H9 (cell line): ENCODE results near the gene BIRC3. TPM values are rescaled to one million over a fixed set of nuclear protein-coding genes. Genes with fewer than 3 reads are reported as not detected.

Experiments used
- DNase-seq: peaks from one replicate; pipeline ENCODE4 v3.0.0-alpha.2; 2017
- H2AFZ ChIP-seq: one replicate; pipeline ENCODE4 v1.6.1; 2013; ENCODE audit warnings: mild to moderate bottlenecking, low read length, control low read depth, moderate library complexity
- H2AK5ac ChIP-seq: 2 replicates; pipeline ENCODE4 v1.6.1; 2013; ENCODE audit warnings: low read length, control low read depth, mixed read lengths; ENCODE audit not compliant: insufficient read length
- H2BK120ac ChIP-seq: one replicate; pipeline ENCODE4 v1.6.1; 2013; ENCODE audit warnings: low read depth, mild to moderate bottlenecking, low read length, control low read depth, inconsistent platforms; ENCODE audit not compliant: poor library complexity, severe bottlenecking
- H2BK12ac ChIP-seq: 2 replicates; pipeline ENCODE4 v1.6.1; 2013; ENCODE audit warnings: low read length, control low read depth, mixed read lengths, low read depth; ENCODE audit not compliant: insufficient read length
- H2BK15ac ChIP-seq: 2 replicates; pipeline ENCODE4 v1.6.1; 2013; ENCODE audit warnings: low read depth, low read length, control low read depth
- H2BK20ac ChIP-seq: one replicate; pipeline ENCODE4 v1.6.1; 2013; ENCODE audit warnings: low read depth, mild to moderate bottlenecking, low read length, control low read depth, inconsistent platforms; ENCODE audit not compliant: poor library complexity, severe bottlenecking
- H2BK5ac ChIP-seq: 2 replicates; pipeline ENCODE4 v1.6.1; 2013; ENCODE audit warnings: low read length, control low read depth, mixed read lengths; ENCODE audit not compliant: insufficient read length
- H3K14ac ChIP-seq: 2 replicates; pipeline ENCODE4 v1.6.1; 2013; ENCODE audit warnings: low read length, control low read depth; ENCODE audit not compliant: insufficient read depth
- H3K18ac ChIP-seq: 2 replicates; pipeline ENCODE4 v1.6.1; 2013; ENCODE audit warnings: low read depth, mild to moderate bottlenecking, mixed read lengths, low read length, control low read depth; ENCODE audit not compliant: insufficient read length
- H3K23ac ChIP-seq: 2 replicates; pipeline ENCODE4 v1.6.1; 2013; ENCODE audit warnings: low read length, control low read depth, mixed read lengths, low read depth; ENCODE audit not compliant: insufficient read length
- H3K23me2 ChIP-seq: 2 replicates; pipeline ENCODE4 v1.6.1; 2013; ENCODE audit warnings: low read depth, mild to moderate bottlenecking, mixed read lengths, low read length, control low read depth; ENCODE audit not compliant: insufficient read length, poor library complexity, severe bottlenecking
- H3K27ac ChIP-seq: 2 replicates; pipeline ENCODE4 v1.5.1; 2013; ENCODE audit warnings: low read length, control low read depth, mixed read lengths, low read depth; ENCODE audit not compliant: insufficient read length
- H3K27me3 ChIP-seq: 2 replicates; pipeline ENCODE4 v1.6.1; 2013; ENCODE audit warnings: low read length, control low read depth, inconsistent platforms; ENCODE audit not compliant: insufficient read depth
- H3K4ac ChIP-seq: 2 replicates; pipeline ENCODE4 v1.6.1; 2013; ENCODE audit warnings: low read depth, mild to moderate bottlenecking, control low read depth, inconsistent platforms, low read length, moderate library complexity
- H3K4me1 ChIP-seq: 2 replicates; pipeline ENCODE4 v1.6.1; 2013; ENCODE audit warnings: low read length, control low read depth, inconsistent platforms; ENCODE audit not compliant: insufficient read depth
- H3K4me2 ChIP-seq: 2 replicates; pipeline ENCODE4 v1.6.1; 2013; ENCODE audit warnings: low read length, control low read depth, mixed read lengths; ENCODE audit not compliant: insufficient read length, insufficient read depth
- H3K56ac ChIP-seq: 2 replicates; pipeline ENCODE4 v1.6.1; 2013; ENCODE audit warnings: low read depth, mild to moderate bottlenecking, mixed read lengths, low read length, control low read depth; ENCODE audit not compliant: insufficient read length
- H3K79me1 ChIP-seq: 2 replicates; pipeline ENCODE4 v1.6.1; 2013; ENCODE audit warnings: low read depth, mild to moderate bottlenecking, moderate library complexity, low read length, control low read depth, inconsistent platforms; ENCODE audit not compliant: insufficient read depth, poor library complexity, severe bottlenecking
- H3K79me2 ChIP-seq: 2 replicates; pipeline ENCODE4 v1.6.1; 2013; ENCODE audit warnings: low read length, control low read depth, inconsistent platforms; ENCODE audit not compliant: insufficient read depth
- H3K9ac ChIP-seq: 2 replicates; pipeline ENCODE4 v1.6.1; 2013; ENCODE audit warnings: low read length, control low read depth, mixed read lengths; ENCODE audit not compliant: insufficient read length; ENCODE audit errors: extremely low read depth
- H3K9me3 ChIP-seq: one replicate; pipeline ENCODE4 v1.6.1; 2013; ENCODE audit warnings: low read depth, low read length, inconsistent platforms; ENCODE audit not compliant: control insufficient read depth
- H3T11ph ChIP-seq: one replicate; pipeline ENCODE4 v1.6.1; 2013; ENCODE audit warnings: mild to moderate bottlenecking, low read length, control low read depth, inconsistent platforms
- H4K20me1 ChIP-seq: one replicate; pipeline ENCODE4 v1.6.1; 2013; ENCODE audit not compliant: control insufficient read depth, insufficient read length, insufficient read depth
- H4K5ac ChIP-seq: 2 replicates; pipeline ENCODE4 v1.6.1; 2013; ENCODE audit warnings: low read depth, mild to moderate bottlenecking, mixed read lengths, low read length, control low read depth; ENCODE audit not compliant: insufficient read length
- H4K8ac ChIP-seq: replicated peaks from 2 replicates; pipeline ENCODE4 v1.6.1; 2013; ENCODE audit warnings: low read length, control low read depth, mixed read lengths, low read depth; ENCODE audit not compliant: insufficient read length
- H4K91ac ChIP-seq: 2 replicates; pipeline ENCODE4 v1.6.1; 2013; ENCODE audit warnings: low read depth, mild to moderate bottlenecking, moderate library complexity, mixed read lengths, low read length, control low read depth; ENCODE audit not compliant: insufficient read length
- H3K27ac Mint-ChIP-seq, 3 experiments: 2 replicates in 2 of 3; 3 replicates in 1 of 3; pipeline ENCODE4 v1.8.0; 2020 to 2021; ENCODE audit warnings: mixed read lengths in 3 of 3, mild to moderate bottlenecking in 1 of 3, moderate library complexity in 1 of 3
- H3K27me3 Mint-ChIP-seq: 2 replicates; pipeline ENCODE4 v1.8.0; 2021; ENCODE audit warnings: low read depth, mild to moderate bottlenecking, moderate library complexity, mixed read lengths
- H3K36me3 Mint-ChIP-seq, 3 experiments: 2 replicates in 2 of 3; 3 replicates in 1 of 3; pipeline ENCODE4 v1.8.0; 2020 to 2021; ENCODE audit warnings: low read depth in 3 of 3, mixed read lengths in 3 of 3; ENCODE audit not compliant: insufficient read depth in 1 of 3
- H3K4me1 Mint-ChIP-seq, 2 experiments: 2 replicates each; pipeline ENCODE4 v1.8.0; 2020; ENCODE audit warnings: mixed read lengths in 2 of 2
- H3K4me3 Mint-ChIP-seq, 2 experiments: 2 replicates in 1 of 2; 3 replicates in 1 of 2; pipeline ENCODE4 v1.8.0; 2020 to 2021; ENCODE audit warnings: mild to moderate bottlenecking in 2 of 2, mixed read lengths in 2 of 2, moderate library complexity in 1 of 2
- H3K9me3 Mint-ChIP-seq, 2 experiments: 2 replicates in 1 of 2; 3 replicates in 1 of 2; pipeline ENCODE4 v1.8.0; 2020; ENCODE audit warnings: mild to moderate bottlenecking in 2 of 2, mixed read lengths in 2 of 2, moderate library complexity in 1 of 2
- WGBS: extraction: QIAGEN DNeasy Blood & Tissue Kit; methylation state at CpG from one replicate; pipeline ENCODE4 v1.1.7; 2013; ENCODE audit warnings: missing lambda C conversion rate, low lambda C conversion rate, mixed read lengths; ENCODE audit not compliant: insufficient read length; ENCODE audit errors: extremely low coverage; 5-methylcytosine and 5-hydroxymethylcytosine counted together
- total RNA-seq: library from RNA; stranded (reverse); gene quantifications from 2 replicates; pipeline ENCODE4 v1.2.1, GENCODE V29; 2021
- TF ChIP-seq, protein P1 (sequence below): fragments of 200-600 bp; sonication (generic); conservative IDR thresholded peaks from 3 replicates; pipeline ENCODE4 v1.8.0; 2021; ENCODE audit warnings: antibody characterized with exemption, mild to moderate bottlenecking

The BIRC3 gene
- total RNA-seq, 1 experiment from 2014 or later: 0.04 TPM

DNA sequence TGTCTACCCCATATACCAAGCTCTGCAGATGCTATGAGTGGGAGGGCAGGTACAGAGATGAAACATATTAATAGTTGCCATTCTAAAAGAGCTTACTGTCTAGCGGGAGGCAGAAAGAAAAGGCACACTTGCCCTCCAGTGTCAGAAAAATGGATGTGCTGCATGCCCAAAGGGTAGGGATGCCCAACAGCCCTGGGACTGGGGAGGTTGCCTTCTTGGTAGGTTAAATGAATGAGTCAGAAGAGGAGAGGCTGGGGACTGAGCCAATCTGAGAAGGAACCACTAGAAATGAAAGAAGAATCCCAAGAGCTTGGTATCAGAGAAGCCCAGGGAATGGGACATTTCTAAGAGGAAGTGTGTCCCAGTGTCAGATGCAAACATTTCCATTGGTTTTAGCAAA is 1.2 kb downstream of the BIRC3 start:
- Histone ChIP-seq H2BK20ac (no peak overlapping the region), H3K9ac (no peak overlapping the region), H3K27ac (no peak overlapping the region), H3K4me1 (peaks cover 2% of the 10 kb centered on the region; the same call in 1 of the 2 replicates), H3K27me3 (no peaks in the 10 kb centered on the region; the same call in 1 of the 2 replicates), H3K4ac (no peak overlapping the region), H3T11ph (no peak overlapping the region), H3K56ac (no peak overlapping the region), H2BK120ac (no peak overlapping the region), H3K79me1 (no peaks in the 10 kb centered on the region), H4K5ac (no peak overlapping the region), H3K4me2 (no peak overlapping the region), H4K91ac (no peak overlapping the region), H4K8ac (no peak overlapping the region), H3K79me2 (no peaks in the 10 kb centered on the region), H3K23ac (no peak overlapping the region), H3K18ac (no peak overlapping the region), H2AFZ (no peak overlapping the region), H2BK12ac (no peak overlapping the region), H2AK5ac (no peak overlapping the region), H3K14ac (no peak overlapping the region), H3K9me3 (no peaks in the 10 kb centered on the region), H2BK5ac (no peak overlapping the region), H2BK15ac (no peak overlapping the region), H4K20me1 (no peaks in the 10 kb centered on the region), H3K23me2 (peaks cover 8% of the 10 kb centered on the region)
- Mint-ChIP-seq H3K27ac (no peak overlapping the region), H3K4me1 (peaks cover 6% of the 10 kb centered on the region in 2 experiments; a peak in 3 of 4 replicates), H3K27me3 (peaks cover 27% of the 10 kb centered on the region), H3K36me3 (no peaks in the 10 kb centered on the region), H3K9me3 (no peaks in the 10 kb centered on the region), H3K4me3 (no peak overlapping the region)
- no CpG with 5 or more reads among the region's 1 CpG for WGBS
- TF ChIP-seq, protein P1, sequence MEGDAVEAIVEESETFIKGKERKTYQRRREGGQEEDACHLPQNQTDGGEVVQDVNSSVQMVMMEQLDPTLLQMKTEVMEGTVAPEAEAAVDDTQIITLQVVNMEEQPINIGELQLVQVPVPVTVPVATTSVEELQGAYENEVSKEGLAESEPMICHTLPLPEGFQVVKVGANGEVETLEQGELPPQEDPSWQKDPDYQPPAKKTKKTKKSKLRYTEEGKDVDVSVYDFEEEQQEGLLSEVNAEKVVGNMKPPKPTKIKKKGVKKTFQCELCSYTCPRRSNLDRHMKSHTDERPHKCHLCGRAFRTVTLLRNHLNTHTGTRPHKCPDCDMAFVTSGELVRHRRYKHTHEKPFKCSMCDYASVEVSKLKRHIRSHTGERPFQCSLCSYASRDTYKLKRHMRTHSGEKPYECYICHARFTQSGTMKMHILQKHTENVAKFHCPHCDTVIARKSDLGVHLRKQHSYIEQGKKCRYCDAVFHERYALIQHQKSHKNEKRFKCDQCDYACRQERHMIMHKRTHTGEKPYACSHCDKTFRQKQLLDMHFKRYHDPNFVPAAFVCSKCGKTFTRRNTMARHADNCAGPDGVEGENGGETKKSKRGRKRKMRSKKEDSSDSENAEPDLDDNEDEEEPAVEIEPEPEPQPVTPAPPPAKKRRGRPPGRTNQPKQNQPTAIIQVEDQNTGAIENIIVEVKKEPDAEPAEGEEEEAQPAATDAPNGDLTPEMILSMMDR: no peak
- no peak for DNase-seq
